Stomach (tissue), 4 donors: ENCODE measurements around the gene SRGAP2B.
"Not testable (repeated sequence)": the region's sequence is repeated elsewhere in the genome, so short reads cannot be mapped to it uniquely, and the experiment has no call there.

Source experiments
- EP300 ChIP-seq: sonication (generic); formaldehyde crosslinking; IDR thresholded peaks from one replicate; pipeline ENCODE4 v1.6.1; 2017; ENCODE audit warnings: antibody characterized with exemption
- POLR2A ChIP-seq, 4 donors: fragments of 450-650 bp; IDR thresholded peaks; one replicate each; pipeline ENCODE4 v1.6.1; 2016; ENCODE audit warnings: antibody characterized with exemption in 4 of 4, control low read depth in 2 of 4, mild to moderate bottlenecking in 1 of 4, moderate library complexity in 1 of 4
- POLR2AphosphoS5 ChIP-seq, 3 donors: sonication (generic); formaldehyde crosslinking; IDR thresholded peaks; one replicate each; pipeline ENCODE4 v1.6.1; 2016; ENCODE audit warnings: antibody characterized with exemption in 3 of 3
- TF ChIP-seq, protein P1 (sequence below), 7 experiments: fragments of 450-650 bp in 4 of 7; fragments of 200-600 bp in 3 of 7; sonication (generic) in 3 of 7; IDR thresholded peaks; one replicate each; pipeline ENCODE4 v1.5.1; 2016 to 2019; ENCODE audit warnings: antibody characterized with exemption in 7 of 7, control low read depth in 2 of 7, mild to moderate bottlenecking in 1 of 7

DNA sequence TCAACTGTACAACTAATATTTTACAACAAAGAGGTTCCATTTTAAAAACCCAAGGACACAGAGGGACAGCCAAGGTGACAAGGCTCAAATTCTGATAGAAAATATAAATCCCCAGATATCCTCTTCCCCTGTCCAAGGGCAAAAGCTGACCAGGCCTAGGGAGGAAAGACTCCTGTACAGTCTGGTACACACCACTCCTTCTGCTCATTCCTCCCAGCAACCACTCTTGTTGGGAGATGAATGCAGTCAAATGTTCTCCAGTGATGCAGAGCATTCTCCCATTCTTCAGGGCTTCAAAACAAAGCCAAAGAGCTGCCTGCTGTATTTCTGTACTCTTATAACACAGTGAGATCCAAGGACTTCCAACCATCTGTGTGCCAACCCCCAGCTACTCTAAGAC, 69.8 kb downstream of the SRGAP2B start:
- TF ChIP-seq, protein P1, sequence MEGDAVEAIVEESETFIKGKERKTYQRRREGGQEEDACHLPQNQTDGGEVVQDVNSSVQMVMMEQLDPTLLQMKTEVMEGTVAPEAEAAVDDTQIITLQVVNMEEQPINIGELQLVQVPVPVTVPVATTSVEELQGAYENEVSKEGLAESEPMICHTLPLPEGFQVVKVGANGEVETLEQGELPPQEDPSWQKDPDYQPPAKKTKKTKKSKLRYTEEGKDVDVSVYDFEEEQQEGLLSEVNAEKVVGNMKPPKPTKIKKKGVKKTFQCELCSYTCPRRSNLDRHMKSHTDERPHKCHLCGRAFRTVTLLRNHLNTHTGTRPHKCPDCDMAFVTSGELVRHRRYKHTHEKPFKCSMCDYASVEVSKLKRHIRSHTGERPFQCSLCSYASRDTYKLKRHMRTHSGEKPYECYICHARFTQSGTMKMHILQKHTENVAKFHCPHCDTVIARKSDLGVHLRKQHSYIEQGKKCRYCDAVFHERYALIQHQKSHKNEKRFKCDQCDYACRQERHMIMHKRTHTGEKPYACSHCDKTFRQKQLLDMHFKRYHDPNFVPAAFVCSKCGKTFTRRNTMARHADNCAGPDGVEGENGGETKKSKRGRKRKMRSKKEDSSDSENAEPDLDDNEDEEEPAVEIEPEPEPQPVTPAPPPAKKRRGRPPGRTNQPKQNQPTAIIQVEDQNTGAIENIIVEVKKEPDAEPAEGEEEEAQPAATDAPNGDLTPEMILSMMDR (IDR thresholded peaks at IDR 0.05): not testable (repeated sequence)
- not testable (repeated sequence) for TF ChIP-seq POLR2AphosphoS5 (IDR thresholded peaks at IDR 0.05); POLR2A (IDR thresholded peaks at IDR 0.05); EP300
